ENCODE results near the gene ADPRS.

- TF ChIP-seq POLR2A (IDR thresholded peaks at IDR 0.05) (no peak), CTCF (IDR thresholded peaks at IDR 0.05) (no peak)
Measured at GRCh38 chr1:36095760-36096405, 7.2 kb downstream of the ADPRS start.

Data from lower leg skin (tissue), 3 donors.